22Rv1 (cell line): ENCODE measurements around the gene GABRG3.

ENCODE experiments used
- ZFX ChIP-seq: fragments of 450-650 bp; IDR thresholded peaks from 2 replicates; pipeline ENCODE4 v1.6.1; 2017; ENCODE audit warnings: antibody characterized with exemption, borderline replicate concordance
- TF ChIP-seq, protein P1 (sequence below): fragments of 450-650 bp; IDR thresholded peaks from 2 replicates; pipeline ENCODE4 v1.5.1; 2017; ENCODE audit warnings: mild to moderate bottlenecking

GRCh38 chr15:27214032-27214431, 243.1 kb downstream of the GABRG3 start:
- TF ChIP-seq, protein P1, sequence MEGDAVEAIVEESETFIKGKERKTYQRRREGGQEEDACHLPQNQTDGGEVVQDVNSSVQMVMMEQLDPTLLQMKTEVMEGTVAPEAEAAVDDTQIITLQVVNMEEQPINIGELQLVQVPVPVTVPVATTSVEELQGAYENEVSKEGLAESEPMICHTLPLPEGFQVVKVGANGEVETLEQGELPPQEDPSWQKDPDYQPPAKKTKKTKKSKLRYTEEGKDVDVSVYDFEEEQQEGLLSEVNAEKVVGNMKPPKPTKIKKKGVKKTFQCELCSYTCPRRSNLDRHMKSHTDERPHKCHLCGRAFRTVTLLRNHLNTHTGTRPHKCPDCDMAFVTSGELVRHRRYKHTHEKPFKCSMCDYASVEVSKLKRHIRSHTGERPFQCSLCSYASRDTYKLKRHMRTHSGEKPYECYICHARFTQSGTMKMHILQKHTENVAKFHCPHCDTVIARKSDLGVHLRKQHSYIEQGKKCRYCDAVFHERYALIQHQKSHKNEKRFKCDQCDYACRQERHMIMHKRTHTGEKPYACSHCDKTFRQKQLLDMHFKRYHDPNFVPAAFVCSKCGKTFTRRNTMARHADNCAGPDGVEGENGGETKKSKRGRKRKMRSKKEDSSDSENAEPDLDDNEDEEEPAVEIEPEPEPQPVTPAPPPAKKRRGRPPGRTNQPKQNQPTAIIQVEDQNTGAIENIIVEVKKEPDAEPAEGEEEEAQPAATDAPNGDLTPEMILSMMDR: no peak
- TF ChIP-seq ZFX: no peak
